Fibroblast of skin of left quadriceps (primary cell): Measurements from ENCODE around the gene PLA2G2D.
A peak's percentile ranks its signal among the peaks of the same experiment; 100 is the strongest.

Experiments used
- DNase-seq, 2 experiments: peaks; one replicate each; pipeline ENCODE4 v3.0.0-alpha.2; 2013; ENCODE audit warnings: low read depth in 2 of 2

The PLA2G2D gene

GRCh38 chr1:20086800-20087199 is 32.5 kb downstream of the PLA2G2D start:
- DNase-seq, result no peak

GRCh38 chr1:20083178-20083944 is 36.0 kb downstream of the PLA2G2D start:
- no peak for DNase-seq

GRCh38 chr1:20082772-20083171 is 36.6 kb downstream of the PLA2G2D start:
- no peak for DNase-seq

GRCh38 chr1:20081353-20081810 is 38.0 kb downstream of the PLA2G2D start:
- DNase-seq, result no peak

- no peak for DNase-seq
Observed at GRCh38 chr1:20080441-20081352, 38.6 kb downstream of the PLA2G2D start.

- DNase-seq, result no peak
Observed at GRCh38 chr1:20079661-20080305, 39.6 kb downstream of the PLA2G2D start.

- no peak for DNase-seq
Observed at GRCh38 chr1:20078711-20079110, 40.6 kb downstream of the PLA2G2D start.

GRCh38 chr1:20078171-20078651 is 41.1 kb downstream of the PLA2G2D start:
- no peak for DNase-seq

- no peak for DNase-seq
Observed at GRCh38 chr1:20076710-20077461, 42.5 kb downstream of the PLA2G2D start.

GRCh38 chr1:20076223-20076622 is 43.1 kb downstream of the PLA2G2D start:
- no peak for DNase-seq

GRCh38 chr1:20075345-20075744 is 44.0 kb downstream of the PLA2G2D start:
- DNase-seq, result no peak

GRCh38 chr1:20074725-20075171 is 44.6 kb downstream of the PLA2G2D start:
- DNase-seq, result no peak

GRCh38 chr1:20074055-20074724 is 45.1 kb downstream of the PLA2G2D start:
- no peak for DNase-seq

- no peak for DNase-seq
Observed at GRCh38 chr1:20073256-20073655, 46.1 kb downstream of the PLA2G2D start.

- DNase-seq, result no peak
Observed at GRCh38 chr1:20072771-20073170, 46.6 kb downstream of the PLA2G2D start.

GRCh38 chr1:20071416-20071815 is 47.9 kb downstream of the PLA2G2D start:
- DNase-seq, result no peak

- DNase-seq, result no peak
Observed at GRCh38 chr1:20070357-20070756, 49.0 kb downstream of the PLA2G2D start.

GRCh38 chr1:20069874-20070273 is 49.5 kb downstream of the PLA2G2D start, which contains the start of gene PLA2G5:
TSS of gene PLA2G5 (plus strand) at chr1:20070194. CDS start at chr1:20084831, 14,637 bp downstream.
- DNase-seq, result no peak

GRCh38 chr1:20068722-20069121 is 50.6 kb downstream of the PLA2G2D start:
- DNase-seq, result no peak

GRCh38 chr1:20063861-20064292 is 55.5 kb downstream of the PLA2G2D start:
- DNase-seq, result peak; percentile 57 to 58
